GM12801 (cell line): ENCODE results near the gene RPGR.

Source experiments
- CTCF ChIP-seq: IDR thresholded peaks from one replicate; pipeline ENCODE4 v1.5.1; 2011; ENCODE audit warnings: control low read depth; ENCODE audit not compliant: insufficient read length; ENCODE audit errors: extremely low read depth

RPGR gene

GRCh38 chrX:38363046-38363445 is 35.7 kb upstream of the RPGR start:
- TF ChIP-seq CTCF, result no peak

GRCh38 chrX:38357747-38358673 is 30.7 kb upstream of the RPGR start:
- no peak for TF ChIP-seq CTCF

DNA sequence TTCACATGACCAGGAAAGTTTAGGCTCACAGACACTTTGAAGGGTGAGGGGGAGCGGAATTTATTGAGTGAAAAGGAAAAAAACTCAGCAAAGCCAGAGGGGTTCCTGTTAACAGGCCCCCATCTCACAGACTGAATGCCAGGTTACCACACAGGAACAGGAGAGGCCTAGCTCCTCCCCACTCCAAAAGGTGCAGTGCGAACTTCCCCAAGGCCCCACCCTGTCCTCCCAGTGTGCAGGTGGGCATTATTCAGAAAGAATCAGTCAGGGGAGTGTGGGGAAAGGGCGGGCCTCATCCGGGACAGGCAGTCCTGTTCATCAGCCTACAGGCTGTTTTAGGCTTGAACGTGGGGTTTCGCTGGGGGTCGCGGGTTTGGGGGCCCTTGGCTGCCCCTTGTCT is 29.1 kb upstream of the RPGR start:
- no peak for TF ChIP-seq CTCF

DNA sequence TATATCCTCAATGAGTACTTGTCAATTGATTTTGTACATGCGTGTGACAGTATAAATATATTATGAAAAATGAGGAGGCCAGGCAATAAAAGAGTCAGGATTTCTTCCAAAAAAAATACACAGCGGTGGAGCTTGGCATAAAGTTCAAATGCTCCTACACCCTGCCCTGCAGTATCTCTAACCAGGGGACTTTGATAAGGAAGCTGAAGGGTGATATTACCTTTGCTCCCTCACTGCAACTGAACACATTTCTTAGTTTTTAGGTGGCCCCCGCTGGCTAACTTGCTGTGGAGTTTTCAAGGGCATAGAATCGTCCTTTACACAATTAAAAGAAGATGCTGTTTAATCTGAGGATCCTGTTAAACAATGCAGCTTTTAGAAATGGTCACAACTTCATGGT is 25.1 kb upstream of the RPGR start, which contains the start of gene OTC:
TSS of gene OTC (plus strand) at position 243 of the 400 bp plus-strand sequence. CDS start at position 336, 93 bp downstream.
- no peak for TF ChIP-seq CTCF

- TF ChIP-seq CTCF, result no peak
Measured at GRCh38 chrX:38351346-38351745, 24.0 kb upstream of the RPGR start.

DNA sequence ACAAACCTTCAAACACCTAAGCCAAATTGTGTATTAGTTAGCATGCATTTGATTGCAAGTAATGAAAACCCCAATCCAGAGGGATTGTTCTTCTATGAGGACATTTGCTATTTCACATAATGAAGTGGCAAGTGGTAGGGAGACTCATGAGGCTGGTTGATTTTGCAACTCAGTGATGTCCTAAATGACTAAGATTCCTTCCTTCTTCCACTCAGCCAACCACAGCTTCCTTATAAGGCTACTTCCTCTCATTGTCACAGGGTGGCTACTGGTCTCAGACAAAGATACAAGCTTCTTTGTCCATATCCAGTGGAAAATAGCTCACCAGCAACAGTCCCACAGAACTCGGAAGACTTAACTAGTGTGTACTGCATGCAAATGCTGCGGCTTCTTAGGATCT is 19.8 kb upstream of the RPGR start:
- no peak for TF ChIP-seq CTCF

- TF ChIP-seq CTCF, result no peak
Measured at GRCh38 chrX:38346150-38346549, 18.8 kb upstream of the RPGR start.
